ENCODE results near the gene PLRG1. TPM values are rescaled to one million over a fixed set of nuclear protein-coding genes. Genes with fewer than 3 reads are reported as not detected.
A peak's percentile ranks its signal among the peaks of the same experiment; 100 is the strongest.

Gene PLRG1
- total and polyA plus RNA-seq, 2 of the 8 experiments (the other 6 are each of a cell fraction or from before 2014, with no cell fraction given): 63.5 to 108 TPM

GRCh38 chr4:154492288-154492687 lies 57.9 kb downstream of the PLRG1 start:
- DNase-seq (ENCODE audit: low read depth in 1 of 2, low spot score in 2 of 2) (no peak), FAIRE-seq (no peak)
- ChIA-PET POLR2A (ENCODE audit: partially characterized antibody) (no interaction called here), CTCF (ENCODE audit: partially characterized antibody) (interaction anchor here (0.6 to 9.4 kb wide), 4 partner anchors 11 to 235 kb away, joined by 3 to 97 read pairs (median 4); no protein-coding TSS in a partner anchor)
- Histone ChIP-seq H2BK120ac (replicated peaks; ENCODE audit: low read depth, low read length) (peak overlapping the region; percentile 28), H3K18ac (ENCODE audit: extremely low read depth, low read length) (no peak overlapping the region; the same call in 1 of the 2 replicates), H3K4me2 (ENCODE audit: insufficient read depth in 1 of 2, low read depth in 2 of 2, low read length in 2 of 2) (peak overlapping the region; percentile 83 to 95), H3K23ac (ENCODE audit: insufficient read length) (no peak overlapping the region), H3K23me2 (ENCODE audit: low read depth, low read length) (peaks cover 23% of the 10 kb centered on the region; the same call in 1 of the 2 replicates), H3K27ac (ENCODE audit: low read depth, low read length) (no peak overlapping the region), H3K4me1 (replicated peaks in 1 of 4; ENCODE audit: control insufficient read depth in 3 of 4, insufficient read depth in 4 of 4, low read length in 3 of 4) (peaks cover 3 to 9% (median 5%) of the 10 kb centered on the region in 4 experiments; a peak in 6 of 7 replicates), H2BK12ac (ENCODE audit: low read depth, low read length) (peak overlapping the region; percentile 90; the same call in 1 of the 2 replicates), H3K9me3 (ENCODE audit: insufficient read depth in 2 of 2, low read depth in 1 of 2, low read length in 1 of 2) (peaks cover 0 to 9% of the 10 kb centered on the region in 2 experiments; a peak in 1 of 4 replicates), H3K27me3 (replicated peaks in 1 of 4; ENCODE audit: control insufficient read depth in 3 of 4, extremely low read depth in 1 of 4, insufficient read depth in 3 of 4, low read length in 3 of 4) (peaks cover 24 to 46% (median 39%) of the 10 kb centered on the region in 4 experiments), H3K4ac (replicated peaks; ENCODE audit: insufficient read length, low read depth, low read length) (no peak overlapping the region), H3K79me2 (ENCODE audit: control insufficient read depth in 1 of 2, insufficient read depth in 2 of 2, low read length in 2 of 2) (no peaks in the 10 kb centered on the region), H2BK20ac (ENCODE audit: low read length) (no peak overlapping the region), H3K14ac (ENCODE audit: insufficient read length) (no peak overlapping the region), H4K5ac (ENCODE audit: insufficient read length, low read depth, low read length) (no peak overlapping the region), H2AFZ (ENCODE audit: low read length) (peak overlapping the region; percentile 98), H3K79me1 (ENCODE audit: low read depth, low read length) (no peaks in the 10 kb centered on the region), H3K9ac (replicated peaks in 1 of 4; ENCODE audit: extremely low read depth in 1 of 4, low read depth in 3 of 4, low read length in 3 of 4) (no peak overlapping the region), H4K20me1 (replicated peaks in 1 of 2; ENCODE audit: control insufficient read depth in 1 of 2, insufficient read depth in 2 of 2, low read length in 2 of 2) (no peaks in the 10 kb centered on the region), H3K56ac (replicated peaks; ENCODE audit: insufficient read length, low read depth, low read length) (no peak overlapping the region), H2BK15ac (ENCODE audit: low read length) (no peak overlapping the region), H4K91ac (replicated peaks; ENCODE audit: insufficient read length, low read length) (no peak overlapping the region), H3K4me3 (ENCODE audit: extremely low read depth in 1 of 4, insufficient read depth in 2 of 4, low read depth in 3 of 4, low read length in 4 of 4) (peak overlapping the region; percentile 43 to 64 (median 48)), H2BK5ac (ENCODE audit: low read depth, low read length) (no peak overlapping the region), H2AK5ac (ENCODE audit: low read depth, low read length) (no peak overlapping the region), H3K36me3 (ENCODE audit: control insufficient read depth in 2 of 4, insufficient read depth in 4 of 4, low read length in 3 of 4) (no peaks in the 10 kb centered on the region; a peak in 1 of 8 replicates), H4K8ac (ENCODE audit: extremely low read depth, insufficient read depth, low read length) (no peak overlapping the region)
- WGBS, 2 experiments (ENCODE audit: extremely low coverage in 1 of 2, insufficient coverage in 1 of 2, insufficient read length in 1 of 2, insufficient replicate concordance in 2 of 2, low coverage in 1 of 2, low lambda C conversion rate in 2 of 2, missing lambda C conversion rate in 1 of 2): 14% methylated on average over 16 of the region's 16 CpGs; no CpG with 5 or more reads in 1 of the 2 experiments
- TF ChIP-seq SIRT6 (IDR thresholded peaks at IDR 0.05; ENCODE audit: low read length) (no peak), RXRA (IDR thresholded peaks at IDR 0.05; ENCODE audit: insufficient read depth, low read depth, low read length) (no peak), RBBP5 (IDR thresholded peaks at IDR 0.05; ENCODE audit: borderline replicate concordance, low read depth, low read length) (no peak), EZH2 (IDR thresholded peaks at IDR 0.05; ENCODE audit: low read depth, low read length, severe bottlenecking) (peak; percentile 34), USF2 (IDR thresholded peaks at IDR 0.05; ENCODE audit: low read length) (no peak), KDM4A (IDR thresholded peaks at IDR 0.05; ENCODE audit: low read depth, low read length, severe bottlenecking) (peak; percentile 11), EP300 (IDR thresholded peaks at IDR 0.05; ENCODE audit: borderline replicate concordance in 1 of 2, low read depth in 2 of 2, low read length in 2 of 2) (no peak), GTF2F1 (IDR thresholded peaks at IDR 0.05; ENCODE audit: borderline replicate concordance, low read depth, low read length) (no peak), KDM5A (IDR thresholded peaks at IDR 0.05; ENCODE audit: low read length) (no peak), CREB1 (IDR thresholded peaks at IDR 0.05) (no peak), SIX5 (IDR thresholded peaks at IDR 0.05; ENCODE audit: low read depth, low read length) (no peak)

Data from H1 (cell line).